HepG2 (cell line): ENCODE measurements around the gene UBE2C. TPM values are rescaled to one million over a fixed set of nuclear protein-coding genes. Genes with fewer than 3 reads are reported as not detected.

ENCODE experiments used
- ASH2L ChIP-seq: fragments of 300-600, 200-600 bp; sonication (generic); IDR thresholded peaks from 2 replicates; pipeline ENCODE4 v1.7.0; 2017; ENCODE audit warnings: low read depth, mild to moderate bottlenecking, moderate library complexity, mixed read lengths, low read length; ENCODE audit not compliant: insufficient read length
- BRD4 ChIP-seq: sonication (generic); formaldehyde crosslinking; IDR thresholded peaks from 2 replicates; pipeline ENCODE4 v1.4.0; 2020; ENCODE audit warnings: missing genetic modification reagents
- CHD2 ChIP-seq: IDR thresholded peaks from 2 replicates; pipeline ENCODE4 v1.6.1; 2011; ENCODE audit warnings: low read depth, low read length, improper control_type of control experiment
- FOXO1 ChIP-seq: sonication (generic); formaldehyde crosslinking; IDR thresholded peaks from 2 replicates; pipeline ENCODE4 v1.4.0; 2020; ENCODE audit warnings: missing genetic modification reagents
- HNF4A ChIP-seq: sonication (generic); formaldehyde crosslinking; IDR thresholded peaks from 2 replicates; pipeline ENCODE4 v1.4.0; 2020; ENCODE audit warnings: missing genetic modification reagents
- KLF12 ChIP-seq: sonication (generic); formaldehyde crosslinking; IDR thresholded peaks from 2 replicates; pipeline ENCODE4 v1.4.0; 2020; ENCODE audit warnings: missing genetic modification reagents, borderline replicate concordance
- MTA1 ChIP-seq: sonication (generic); formaldehyde crosslinking; IDR thresholded peaks from 2 replicates; pipeline ENCODE4 v1.4.0; 2020; ENCODE audit warnings: missing genetic modification reagents, mild to moderate bottlenecking, borderline replicate concordance
- ONECUT2 ChIP-seq: sonication (generic); formaldehyde crosslinking; IDR thresholded peaks from 2 replicates; pipeline ENCODE4 v1.4.0; 2020; ENCODE audit warnings: missing genetic modification reagents
- REXO4 ChIP-seq: sonication (generic); formaldehyde crosslinking; IDR thresholded peaks from 2 replicates; pipeline ENCODE4 v1.8.0; 2022; ENCODE audit warnings: missing genetic modification reagents, mild to moderate bottlenecking, borderline replicate concordance
- RXRB ChIP-seq: IDR thresholded peaks from 2 replicates; pipeline ENCODE4 v1.6.1; 2016; ENCODE audit warnings: borderline replicate concordance, missing genetic modification reagents, missing compliant biosample characterization
- SRSF9 ChIP-seq: fragments of 200-400 bp; formaldehyde crosslinking; IDR thresholded peaks from 2 replicates; pipeline ENCODE4 v1.6.1; 2018; ENCODE audit warnings: borderline replicate concordance, mild to moderate bottlenecking, low read depth, low read length; ENCODE audit not compliant: insufficient read depth, poor library complexity, severe bottlenecking
- SSRP1 ChIP-seq: IDR thresholded peaks from 2 replicates; pipeline ENCODE4 v1.6.1; 2016; ENCODE audit warnings: control low read depth
- XBP1 ChIP-seq: sonication (generic); formaldehyde crosslinking; IDR thresholded peaks from 2 replicates; pipeline ENCODE4 v1.5.0; 2020; ENCODE audit warnings: missing genetic modification reagents
- ZEB1 ChIP-seq: IDR thresholded peaks from 2 replicates; pipeline ENCODE4 v1.6.1; 2012; ENCODE audit warnings: mild to moderate bottlenecking, low read depth, inconsistent platforms; ENCODE audit not compliant: insufficient replicate concordance
- ZFYVE20 ChIP-seq: sonication (generic); formaldehyde crosslinking; IDR thresholded peaks from 2 replicates; pipeline ENCODE4 v1.8.0; 2023; ENCODE audit warnings: low read depth, mild to moderate bottlenecking, moderate library complexity, missing genetic modification reagents, borderline replicate concordance
- ZNF225 ChIP-seq: sonication (generic); formaldehyde crosslinking; IDR thresholded peaks from 2 replicates; pipeline ENCODE4 v1.4.0; 2020; ENCODE audit warnings: mild to moderate bottlenecking, missing genetic modification reagents
- ZNF737 ChIP-seq: sonication (generic); formaldehyde crosslinking; IDR thresholded peaks from 2 replicates; pipeline ENCODE4 v1.5.0; 2020; ENCODE audit warnings: missing genetic modification reagents, mild to moderate bottlenecking, borderline replicate concordance
- ZNF766 ChIP-seq: sonication (generic); formaldehyde crosslinking; IDR thresholded peaks from 2 replicates; pipeline ENCODE4 v1.5.0; 2020; ENCODE audit warnings: missing genetic modification reagents, borderline replicate concordance
- polyA plus RNA-seq, 8 experiments: library from polyadenylated mRNA; depleted of rRNA in 3 of 8; stranded (reverse) in 7 of 8; unstranded in 1 of 8; fragments of >200 nt; fragmentation: Illumina TruSeq in 4 of 8; extraction: Trizol in 4 of 8; gene quantifications; 2 replicates each; pipeline versions ENCODE4 v1.2.1 to v1.2.3, GENCODE V29; 2011 to 2016; ENCODE audit warnings: low read depth in 4 of 8, missing spikeins in 1 of 8, mixed read lengths in 1 of 8; ENCODE audit not compliant: insufficient read depth in 1 of 8
- total RNA-seq, 5 experiments: library from RNA; depleted of rRNA; stranded (reverse); fragments of >200 nt; fragmentation: Illumina TruSeq; extraction: Trizol; gene quantifications; 2 replicates each; pipeline ENCODE4 v1.2.3, GENCODE V29; 2016; ENCODE audit warnings: low read depth in 1 of 5
- TF ChIP-seq, protein P1 (sequence below): sonication (generic); formaldehyde crosslinking; IDR thresholded peaks from 2 replicates; pipeline ENCODE4 v1.5.0; 2020; ENCODE audit warnings: mild to moderate bottlenecking, missing genetic modification reagents, moderate library complexity
- TF ChIP-seq, protein P2 (sequence below): sonication (generic); formaldehyde crosslinking; IDR thresholded peaks from 2 replicates; pipeline ENCODE4 v1.5.1; 2020; ENCODE audit warnings: mild to moderate bottlenecking, missing genetic modification reagents, borderline replicate concordance
- TF ChIP-seq, protein P3 (sequence below): IDR thresholded peaks from 2 replicates; pipeline ENCODE4 v1.6.1; 2016; ENCODE audit warnings: missing compliant biosample characterization, missing genetic modification reagents, borderline replicate concordance
- TF ChIP-seq, protein P4 (sequence below): sonication (generic); formaldehyde crosslinking; IDR thresholded peaks from 2 replicates; pipeline ENCODE4 v1.4.0; 2020; ENCODE audit warnings: missing genetic modification reagents, borderline replicate concordance

Gene UBE2C
- total and polyA plus RNA-seq, 2 of the 13 experiments (the other 11 are each of a cell fraction or from before 2014, with no cell fraction given) = 100 to 123 TPM

DNA sequence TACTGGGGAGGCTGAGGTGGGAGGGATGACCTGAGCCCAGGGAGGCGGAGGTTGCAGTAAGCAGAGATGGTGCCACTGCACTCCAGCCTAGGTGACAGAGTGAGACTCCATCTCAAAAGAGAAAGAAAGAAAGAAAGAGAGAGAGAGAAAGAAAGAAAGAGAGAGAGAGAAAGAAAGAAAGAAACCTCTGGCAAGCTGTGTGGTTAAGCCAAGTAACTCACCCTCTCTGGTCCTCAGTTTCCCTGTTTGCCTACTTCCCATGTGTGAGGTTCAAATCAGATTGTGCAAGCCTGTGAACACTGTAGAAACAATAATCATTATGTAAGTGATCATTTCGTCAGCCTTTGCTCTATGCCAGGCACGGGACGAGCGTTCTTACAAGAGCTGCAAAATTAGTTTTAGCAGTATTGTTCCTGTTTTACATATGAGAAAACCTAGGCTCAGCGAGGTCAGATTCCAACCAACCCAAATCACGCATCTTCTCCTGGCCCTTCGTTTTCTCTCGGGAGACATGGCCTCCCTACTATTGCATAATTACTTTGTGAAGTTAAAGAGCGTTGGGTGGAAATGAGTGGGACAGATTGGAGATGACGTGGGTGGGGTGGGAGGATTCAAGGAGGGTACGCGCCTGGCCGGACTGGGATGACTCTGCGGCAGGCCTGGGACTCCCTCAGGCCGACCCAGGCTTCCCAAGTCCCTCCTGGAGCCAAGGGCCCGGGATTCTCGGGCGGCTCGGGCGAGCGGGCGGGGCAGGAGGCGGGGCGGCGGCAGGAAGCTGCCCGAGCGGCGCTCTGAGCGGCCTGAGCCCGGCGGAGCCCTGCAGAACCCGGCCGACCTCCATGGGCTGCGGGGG is 20.8 kb downstream of the UBE2C start, which contains the start of gene SNX21 (continued):
- TF ChIP-seq, protein P1, sequence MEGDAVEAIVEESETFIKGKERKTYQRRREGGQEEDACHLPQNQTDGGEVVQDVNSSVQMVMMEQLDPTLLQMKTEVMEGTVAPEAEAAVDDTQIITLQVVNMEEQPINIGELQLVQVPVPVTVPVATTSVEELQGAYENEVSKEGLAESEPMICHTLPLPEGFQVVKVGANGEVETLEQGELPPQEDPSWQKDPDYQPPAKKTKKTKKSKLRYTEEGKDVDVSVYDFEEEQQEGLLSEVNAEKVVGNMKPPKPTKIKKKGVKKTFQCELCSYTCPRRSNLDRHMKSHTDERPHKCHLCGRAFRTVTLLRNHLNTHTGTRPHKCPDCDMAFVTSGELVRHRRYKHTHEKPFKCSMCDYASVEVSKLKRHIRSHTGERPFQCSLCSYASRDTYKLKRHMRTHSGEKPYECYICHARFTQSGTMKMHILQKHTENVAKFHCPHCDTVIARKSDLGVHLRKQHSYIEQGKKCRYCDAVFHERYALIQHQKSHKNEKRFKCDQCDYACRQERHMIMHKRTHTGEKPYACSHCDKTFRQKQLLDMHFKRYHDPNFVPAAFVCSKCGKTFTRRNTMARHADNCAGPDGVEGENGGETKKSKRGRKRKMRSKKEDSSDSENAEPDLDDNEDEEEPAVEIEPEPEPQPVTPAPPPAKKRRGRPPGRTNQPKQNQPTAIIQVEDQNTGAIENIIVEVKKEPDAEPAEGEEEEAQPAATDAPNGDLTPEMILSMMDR (CRISPR knock-in tag) = no peak; the same call in 1 of the 2 replicates
- TF ChIP-seq SSRP1 (peak; percentile 87), CHD2 (peak; percentile 80), ZEB1 (no peak), HNF4A (CRISPR knock-in tag) (peak; percentile 58), RXRB (CRISPR knock-in tag) (no peak; the same call in 1 of the 2 replicates), ZFYVE20 (CRISPR knock-in tag) (no peak), ZNF225 (CRISPR knock-in tag) (no peak), FOXO1 (CRISPR knock-in tag) (no peak), BRD4 (CRISPR knock-in tag) (no peak; the same call in 1 of the 2 replicates), XBP1 (CRISPR knock-in tag) (no peak), MTA1 (CRISPR knock-in tag) (peak; percentile 56; the same call in 1 of the 2 replicates), ZNF737 (CRISPR knock-in tag) (0 out of 2 replicates have a peak, but pooled peaks have one; percentile 33), KLF12 (CRISPR knock-in tag) (no peak; the same call in 1 of the 2 replicates), REXO4 (CRISPR knock-in tag) (no peak), SRSF9 (no peak), ZNF766 (peak; percentile 90), ASH2L (peak; percentile 68), ONECUT2 (CRISPR knock-in tag) (no peak; the same call in 1 of the 2 replicates)
- TF ChIP-seq, protein P2, sequence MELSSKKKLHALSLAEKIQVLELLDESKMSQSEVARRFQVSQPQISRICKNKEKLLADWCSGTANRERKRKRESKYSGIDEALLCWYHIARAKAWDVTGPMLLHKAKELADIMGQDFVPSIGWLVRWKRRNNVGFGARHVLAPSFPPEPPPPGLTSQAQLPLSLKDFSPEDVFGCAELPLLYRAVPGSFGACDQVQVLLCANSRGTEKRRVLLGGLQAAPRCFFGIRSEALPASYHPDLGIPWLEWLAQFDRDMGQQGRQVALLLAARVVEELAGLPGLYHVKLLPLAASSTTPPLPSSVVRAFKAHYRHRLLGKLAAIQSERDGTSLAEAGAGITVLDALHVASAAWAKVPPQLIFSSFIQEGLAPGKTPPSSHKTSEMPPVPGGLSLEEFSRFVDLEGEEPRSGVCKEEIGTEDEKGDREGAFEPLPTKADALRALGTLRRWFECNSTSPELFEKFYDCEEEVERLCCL (CRISPR knock-in tag) = no peak; the same call in 1 of the 2 replicates
- TF ChIP-seq, protein P3, sequence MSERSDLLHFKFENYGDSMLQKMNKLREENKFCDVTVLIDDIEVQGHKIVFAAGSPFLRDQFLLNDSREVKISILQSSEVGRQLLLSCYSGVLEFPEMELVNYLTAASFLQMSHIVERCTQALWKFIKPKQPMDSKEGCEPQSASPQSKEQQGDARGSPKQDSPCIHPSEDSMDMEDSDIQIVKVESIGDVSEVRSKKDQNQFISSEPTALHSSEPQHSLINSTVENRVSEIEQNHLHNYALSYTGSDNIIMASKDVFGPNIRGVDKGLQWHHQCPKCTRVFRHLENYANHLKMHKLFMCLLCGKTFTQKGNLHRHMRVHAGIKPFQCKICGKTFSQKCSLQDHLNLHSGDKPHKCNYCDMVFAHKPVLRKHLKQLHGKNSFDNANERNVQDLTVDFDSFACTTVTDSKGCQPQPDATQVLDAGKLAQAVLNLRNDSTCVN (CRISPR knock-in tag) = peak; percentile 5; the same call in 1 of the 2 replicates
- TF ChIP-seq, protein P4, sequence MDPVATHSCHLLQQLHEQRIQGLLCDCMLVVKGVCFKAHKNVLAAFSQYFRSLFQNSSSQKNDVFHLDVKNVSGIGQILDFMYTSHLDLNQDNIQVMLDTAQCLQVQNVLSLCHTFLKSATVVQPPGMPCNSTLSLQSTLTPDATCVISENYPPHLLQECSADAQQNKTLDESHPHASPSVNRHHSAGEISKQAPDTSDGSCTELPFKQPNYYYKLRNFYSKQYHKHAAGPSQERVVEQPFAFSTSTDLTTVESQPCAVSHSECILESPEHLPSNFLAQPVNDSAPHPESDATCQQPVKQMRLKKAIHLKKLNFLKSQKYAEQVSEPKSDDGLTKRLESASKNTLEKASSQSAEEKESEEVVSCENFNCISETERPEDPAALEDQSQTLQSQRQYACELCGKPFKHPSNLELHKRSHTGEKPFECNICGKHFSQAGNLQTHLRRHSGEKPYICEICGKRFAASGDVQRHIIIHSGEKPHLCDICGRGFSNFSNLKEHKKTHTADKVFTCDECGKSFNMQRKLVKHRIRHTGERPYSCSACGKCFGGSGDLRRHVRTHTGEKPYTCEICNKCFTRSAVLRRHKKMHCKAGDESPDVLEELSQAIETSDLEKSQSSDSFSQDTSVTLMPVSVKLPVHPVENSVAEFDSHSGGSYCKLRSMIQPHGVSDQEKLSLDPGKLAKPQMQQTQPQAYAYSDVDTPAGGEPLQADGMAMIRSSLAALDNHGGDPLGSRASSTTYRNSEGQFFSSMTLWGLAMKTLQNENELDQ (CRISPR knock-in tag) = no peak
